Measurements from ENCODE around the gene MAML3. TPM values are rescaled to one million over a fixed set of nuclear protein-coding genes. Genes with fewer than 3 reads are reported as not detected.

Gene MAML3
- total RNA-seq, 4 donors from 2014 or later: 21.2 to 28.4 (median 22.1) TPM

DNA sequence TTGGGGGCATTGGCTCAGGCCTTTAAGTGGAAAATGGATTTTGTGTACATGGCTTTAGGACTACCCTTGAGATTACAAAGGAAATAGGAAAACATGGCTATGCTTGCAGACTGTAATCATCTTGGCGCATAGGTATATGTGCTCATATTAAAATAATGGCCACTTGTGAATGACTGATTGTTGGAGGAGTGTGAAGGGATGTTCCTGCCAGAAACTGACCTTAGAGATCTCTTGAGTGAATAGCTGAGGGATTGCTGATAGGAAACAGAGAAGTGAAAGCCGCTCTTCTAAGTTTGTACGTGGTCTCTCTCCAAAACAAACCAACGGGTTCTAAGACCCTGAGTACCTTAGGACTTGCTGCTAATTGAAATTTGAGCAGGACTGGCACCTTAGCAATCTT is 302.3 kb downstream of the MAML3 start:
- no peak overlapping the region for H3K4me3 ChIP-seq (ENCODE audit: low read depth, poor library complexity, severe bottlenecking)
- no peak for DNase-seq (ENCODE audit: low spot score in 2 of 2)
- intact Hi-C loops (cut with DNase I; ENCODE audit: low total_unique reads): no loop called here
- no peak for TF ChIP-seq CTCF (IDR thresholded peaks at IDR 0.05)
- TF ChIP-seq POLR2A (IDR thresholded peaks at IDR 0.05): no peak
- WGBS, 2 donors: 92 to 96% methylated on average over 4 of the region's 4 CpGs

DNA sequence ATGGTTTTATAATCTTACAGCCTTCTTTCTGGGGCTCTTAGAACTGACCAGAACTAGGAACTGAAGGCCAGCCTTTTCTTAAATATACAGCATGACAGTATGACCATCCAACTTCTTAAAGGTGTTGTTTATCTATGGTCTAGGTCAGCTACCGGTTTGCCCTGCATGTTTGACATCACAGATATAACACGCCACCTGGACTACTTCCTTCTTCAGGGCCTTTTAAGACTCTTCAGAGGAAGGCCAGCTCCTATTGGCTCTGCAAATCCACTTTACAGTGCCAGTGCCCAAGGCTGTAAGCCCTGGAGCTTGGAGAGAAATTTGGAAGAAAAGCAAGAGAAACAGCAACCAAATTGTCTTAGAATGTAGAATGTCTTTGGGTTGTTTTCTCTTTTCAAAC is 302.9 kb downstream of the MAML3 start:
- 90 to 98% methylated on average over 2 of the region's 2 CpGs for WGBS, 2 donors
- H3K4me3 ChIP-seq (ENCODE audit: low read depth, poor library complexity, severe bottlenecking): no peak overlapping the region
- intact Hi-C loops (cut with DNase I; ENCODE audit: low total_unique reads): no loop called here
- TF ChIP-seq CTCF (IDR thresholded peaks at IDR 0.05) (no peak), POLR2A (IDR thresholded peaks at IDR 0.05) (no peak)
- DNase-seq (ENCODE audit: low spot score in 2 of 2): no peak

DNA sequence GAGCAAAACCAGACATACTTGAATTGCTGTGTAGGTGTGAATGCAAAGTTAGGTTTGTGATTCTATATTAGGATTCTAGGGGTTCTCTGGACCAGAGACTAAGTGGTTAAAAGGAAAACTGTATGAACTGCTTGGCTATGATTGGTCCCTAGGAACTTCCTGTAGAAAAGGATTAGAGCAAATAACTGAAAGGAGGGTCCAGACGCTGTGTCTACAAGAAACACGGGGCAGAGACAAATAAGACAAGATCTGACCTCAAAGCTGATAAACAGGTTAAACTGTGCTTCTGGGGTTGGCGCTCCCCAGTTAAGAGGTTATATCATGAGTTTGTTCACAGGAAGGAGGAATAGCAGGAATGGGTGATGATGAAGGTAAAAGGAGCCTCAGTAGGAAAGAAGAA is 304.8 kb downstream of the MAML3 start:
- DNase-seq (ENCODE audit: low spot score in 2 of 2): no peak
- TF ChIP-seq POLR2A (IDR thresholded peaks at IDR 0.05) (no peak), CTCF (IDR thresholded peaks at IDR 0.05) (no peak)
- no peak overlapping the region for H3K4me3 ChIP-seq (ENCODE audit: low read depth, poor library complexity, severe bottlenecking)
- WGBS, 2 donors: 18 to 33% methylated on average over 3 of the region's 3 CpGs
- intact Hi-C loops (cut with DNase I; ENCODE audit: low total_unique reads): no loop called here

- TF ChIP-seq CTCF (IDR thresholded peaks at IDR 0.05) (no peak), POLR2A (IDR thresholded peaks at IDR 0.05) (no peak)
- no peak overlapping the region for H3K4me3 ChIP-seq (ENCODE audit: low read depth, poor library complexity, severe bottlenecking)
- WGBS, 2 donors: 84 to 87% methylated on average over 5 of the region's 5 CpGs
- DNase-seq (ENCODE audit: low spot score in 2 of 2): no peak
- intact Hi-C loops (cut with DNase I; ENCODE audit: low total_unique reads): no loop called here
These were observed 306.0 kb downstream of the MAML3 start for GRCh38 chr4:139848028-139848427.

- H3K4me3 ChIP-seq (ENCODE audit: low read depth, poor library complexity, severe bottlenecking): no peak overlapping the region
- intact Hi-C loops (cut with DNase I; ENCODE audit: low total_unique reads): no loop called here
- no peak for TF ChIP-seq POLR2A (IDR thresholded peaks at IDR 0.05)
- no peak for TF ChIP-seq CTCF (IDR thresholded peaks at IDR 0.05)
- no peak for DNase-seq (ENCODE audit: low spot score in 2 of 2)
These were observed 306.4 kb downstream of the MAML3 start for GRCh38 chr4:139847602-139848001.

DNA sequence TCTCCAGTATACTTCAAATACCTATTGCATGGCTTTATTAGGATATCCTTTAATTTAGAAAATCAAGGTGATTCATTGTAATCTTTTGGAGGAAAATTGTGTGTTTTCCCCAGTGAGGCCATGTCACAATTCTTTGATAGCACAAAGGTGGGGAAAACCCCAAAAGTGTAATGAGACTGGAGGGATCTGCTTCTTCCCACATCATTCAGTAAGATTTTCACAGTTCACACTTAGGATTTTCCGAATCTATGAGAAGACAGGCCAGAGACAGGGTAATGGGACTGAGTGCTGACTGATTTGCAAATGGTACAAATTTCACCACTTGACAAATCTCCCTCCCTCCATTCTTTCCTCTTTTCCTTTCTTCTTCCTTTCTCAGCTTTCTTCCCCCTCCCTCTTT is 307.2 kb downstream of the MAML3 start:
- intact Hi-C loops (cut with DNase I; ENCODE audit: low total_unique reads): no loop called here
- no peak overlapping the region for H3K4me3 ChIP-seq (ENCODE audit: low read depth, poor library complexity, severe bottlenecking)
- TF ChIP-seq POLR2A (IDR thresholded peaks at IDR 0.05): no peak
- TF ChIP-seq CTCF (IDR thresholded peaks at IDR 0.05): no peak
- no peak for DNase-seq (ENCODE audit: low spot score in 2 of 2)
- 90 to 95% methylated on average over 1 of the region's 1 CpG for WGBS, 2 donors

Measured in lower leg skin (tissue), 4 donors.